IMR-90 (cell line): ENCODE data around the gene RFX3. TPM values are rescaled to one million over a fixed set of nuclear protein-coding genes. Genes with fewer than 3 reads are reported as not detected.

Experiments
- ATAC-seq: fragments of 200-7000 bp; cut with Tn5 transposase; 2 replicates; pipeline ENCODE4 v1.9.1; 2020; ENCODE audit warnings: low read depth, mild to moderate bottlenecking, moderate library complexity
- BruUV-seq: library from RNA; stranded (reverse); fragments of 400-500 nt; replicated peaks from 2 replicates; lab custom pipeline; 2021; lab: Mats Ljungman, UMichigan
- CTCF ChIA-PET: fragments of 300-600 bp; formaldehyde crosslinking; extraction: SDS; loops from one replicate; lab custom pipeline; 2021; ENCODE audit warnings: antibody characterized with exemption; lab: Yijun Ruan, JAX
- POLR2A ChIA-PET: fragments of 300-600 bp; sonication (Branson Sonifier 250); formaldehyde crosslinking; loops from one replicate; lab custom pipeline; 2022; ENCODE audit warnings: antibody characterized with exemption; ENCODE audit not compliant: unreplicated experiment; lab: Charles Lee
- DNase-seq: peaks from one replicate; pipeline ENCODE4 v3.0.0; 2013
- H2AFZ ChIP-seq: replicated peaks from 2 replicates; pipeline ENCODE3; 2013; ENCODE audit warnings: low read length, mild to moderate bottlenecking; ENCODE audit not compliant: poor library complexity
- H2AK5ac ChIP-seq: 2 replicates; pipeline ENCODE4 v1.6.1; 2013; ENCODE audit warnings: low read depth, low read length, inconsistent platforms
- H2AK9ac ChIP-seq: replicated peaks from 2 replicates; pipeline ENCODE3; 2013; ENCODE audit warnings: mild to moderate bottlenecking, low read depth, low read length, moderate library complexity; ENCODE audit not compliant: poor library complexity
- H2BK120ac ChIP-seq: 2 replicates; pipeline ENCODE4 v1.6.1; 2013; ENCODE audit warnings: low read depth, low read length, inconsistent platforms
- H2BK15ac ChIP-seq: 3 replicates; pipeline ENCODE4 v1.6.1; 2013; ENCODE audit warnings: low read depth, low read length, inconsistent platforms
- H2BK20ac ChIP-seq: 2 replicates; pipeline ENCODE4 v1.6.1; 2013; ENCODE audit warnings: low read depth, mild to moderate bottlenecking, inconsistent platforms, low read length, moderate library complexity
- H2BK5ac ChIP-seq: 2 replicates; pipeline ENCODE4 v1.6.1; 2013; ENCODE audit warnings: mild to moderate bottlenecking, low read depth, low read length, inconsistent platforms; ENCODE audit not compliant: poor library complexity, severe bottlenecking
- H3K14ac ChIP-seq: replicated peaks from 2 replicates; pipeline ENCODE4 v1.6.1; 2013; ENCODE audit warnings: low read depth, low read length, inconsistent platforms
- H3K18ac ChIP-seq: 2 replicates; pipeline ENCODE4 v1.6.1; 2013; ENCODE audit warnings: low read depth, low read length, control low read depth
- H3K23ac ChIP-seq: 2 replicates; pipeline ENCODE4 v1.6.1; 2013; ENCODE audit warnings: low read depth, low read length, inconsistent platforms
- H3K27ac ChIP-seq: 2 replicates; pipeline ENCODE4 v1.5.1; 2013; ENCODE audit warnings: mild to moderate bottlenecking, control low read depth, low read length; ENCODE audit not compliant: insufficient read depth
- H3K27me3 ChIP-seq: 2 replicates; pipeline ENCODE4 v1.6.1; 2013; ENCODE audit warnings: low read length; ENCODE audit not compliant: control insufficient read depth, insufficient read depth
- H3K36me3 ChIP-seq: 2 replicates; pipeline ENCODE4 v1.6.1; 2013; ENCODE audit warnings: low read length, mixed read lengths; ENCODE audit not compliant: control insufficient read depth, insufficient read depth
- H3K4ac ChIP-seq: 2 replicates; pipeline ENCODE4 v1.6.1; 2013; ENCODE audit warnings: low read depth, low read length, inconsistent platforms
- H3K4me1 ChIP-seq: 2 replicates; pipeline ENCODE4 v1.6.1; 2013; ENCODE audit warnings: low read length, mixed read lengths; ENCODE audit not compliant: control insufficient read depth, insufficient read depth
- H3K4me2 ChIP-seq: 2 replicates; pipeline ENCODE4 v1.6.1; 2013; ENCODE audit warnings: low read depth, mild to moderate bottlenecking, control low read depth, low read length, moderate library complexity
- H3K4me3 ChIP-seq: 2 replicates; pipeline ENCODE4 v1.5.1; 2013; ENCODE audit warnings: low read depth, mild to moderate bottlenecking, control low read depth, low read length, moderate library complexity; ENCODE audit not compliant: insufficient read depth
- H3K56ac ChIP-seq: 2 replicates; pipeline ENCODE4 v1.6.1; 2013; ENCODE audit warnings: low read length, inconsistent platforms; ENCODE audit not compliant: insufficient read depth; ENCODE audit errors: extremely low read depth
- H3K79me1 ChIP-seq, 2 experiments: 2 replicates each; pipeline ENCODE4 v1.6.1; 2013; ENCODE audit warnings: low read length in 2 of 2, inconsistent platforms in 1 of 2, low read depth in 1 of 2
- H3K9ac ChIP-seq: 2 replicates; pipeline ENCODE4 v1.6.1; 2013; ENCODE audit warnings: low read depth, low read length, control low read depth
- H3K9me1 ChIP-seq: 2 replicates; pipeline ENCODE4 v1.6.1; 2013; ENCODE audit warnings: low read length, inconsistent platforms; ENCODE audit not compliant: insufficient read depth
- H3K9me3 ChIP-seq: 2 replicates; pipeline ENCODE4 v1.6.1; 2013; ENCODE audit warnings: low read length; ENCODE audit not compliant: control insufficient read depth, insufficient read depth
- H4K20me1 ChIP-seq: 2 replicates; pipeline ENCODE4 v1.6.1; 2013; ENCODE audit warnings: low read length, inconsistent platforms; ENCODE audit not compliant: insufficient read depth
- H4K5ac ChIP-seq: 2 replicates; pipeline ENCODE4 v1.6.1; 2013; ENCODE audit warnings: mild to moderate bottlenecking, low read depth, low read length, control low read depth
- H4K8ac ChIP-seq, 2 experiments: 2 replicates each; pipeline ENCODE4 v1.6.1; 2013; ENCODE audit warnings: low read depth in 2 of 2, low read length in 2 of 2, control low read depth in 1 of 2, inconsistent platforms in 1 of 2
- H4K91ac ChIP-seq: 2 replicates; pipeline ENCODE4 v1.6.1; 2013; ENCODE audit warnings: low read depth, low read length, inconsistent platforms; ENCODE audit not compliant: insufficient read depth
- MAFK ChIP-seq: IDR thresholded peaks from 2 replicates; pipeline ENCODE4 v1.6.1; 2012; ENCODE audit warnings: low read depth, low read length, improper control_type of control experiment
- MXI1 ChIP-seq: IDR thresholded peaks from 2 replicates; pipeline ENCODE4 v1.6.1; 2012; ENCODE audit warnings: low read depth, mild to moderate bottlenecking, low read length, moderate library complexity, borderline replicate concordance
- RAD21 ChIP-seq: IDR thresholded peaks from 2 replicates; pipeline ENCODE4 v1.6.1; 2012; ENCODE audit warnings: low read length, improper control_type of control experiment
- SMC3 ChIP-seq: fragments of 150-350 bp; IDR thresholded peaks from 2 replicates; pipeline ENCODE4 v1.6.1; 2016; ENCODE audit warnings: low read depth, mild to moderate bottlenecking, antibody characterized with exemption, low read length, moderate library complexity
- WGBS, 2 experiments: methylation state at CpG; one replicate each; pipeline versions ENCODE4 v1.1.5 to v1.1.7; 2013; ENCODE audit warnings: missing lambda C conversion rate in 2 of 2; ENCODE audit not compliant: insufficient read length in 1 of 2; ENCODE audit errors: extremely low coverage in 2 of 2; 5-methylcytosine and 5-hydroxymethylcytosine counted together
- dilution Hi-C: fragments of 300-500 bp; cut with HindIII; formaldehyde crosslinking; loops from one replicate; pipeline ENCODE4 v1.14.3; 2018; ENCODE audit warnings: low sequenced_read_pairs; ENCODE audit not compliant: unreplicated experiment
- in situ Hi-C: fragments of 300-500 bp; cut with MboI; formaldehyde crosslinking; loops from 3 replicates; pipeline ENCODE4 v1.14.3; 2019; ENCODE audit warnings: low sequenced_read_pairs, inconsistent platforms, mixed read lengths
- intact Hi-C: fragments of 100-400 bp; cut with micrococcal nuclease; formaldehyde crosslinking; loops from 2 replicates; pipeline ENCODE4 v1.10.0; 2022
- polyA plus RNA-seq, 3 experiments: library from polyadenylated mRNA; depleted of rRNA; stranded (reverse); fragments of >200 nt; gene quantifications; 2 replicates each; pipeline ENCODE4 v1.2.3, GENCODE V29; 2012; ENCODE audit warnings: low replicate concordance in 1 of 3
- total RNA-seq: library from RNA; depleted of rRNA; stranded (reverse); fragments of >200 nt; gene quantifications from 2 replicates; pipeline ENCODE4 v1.2.3, GENCODE V29; 2012
- TF ChIP-seq, protein P1 (sequence below): conservative IDR thresholded peaks from 2 replicates; pipeline ENCODE4 v1.5.1; 2012; ENCODE audit warnings: mild to moderate bottlenecking, low read depth, low read length, improper control_type of control experiment

Gene RFX3
- total and polyA plus RNA-seq, 2 of the 4 experiments (the other 2 are of a cell fraction) = 1.7 to 2.7 TPM

DNA sequence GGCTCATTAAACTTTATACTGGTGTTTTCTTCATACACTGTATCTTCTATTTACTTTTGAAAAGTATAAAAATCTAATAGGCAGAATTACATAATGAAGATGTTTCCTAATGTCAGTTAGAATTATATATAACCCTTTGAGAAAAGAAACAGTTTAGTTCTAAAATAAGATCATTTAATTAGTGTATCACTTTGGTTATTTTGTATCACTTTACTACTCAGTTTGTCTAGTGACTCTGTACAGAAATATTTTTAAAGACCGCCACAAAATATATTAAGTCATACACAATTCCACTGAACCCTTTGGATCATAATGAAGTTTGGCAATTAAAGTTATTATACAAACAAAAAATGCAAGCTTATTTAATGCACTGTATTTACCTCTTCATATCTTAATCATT is 15.0 kb downstream of the RFX3 start:
- ChIA-PET CTCF (no interaction called here), POLR2A (no interaction called here)
- Histone ChIP-seq H3K9ac (no peak overlapping the region), H3K18ac (no peak overlapping the region), H4K91ac (no peak overlapping the region), H2BK20ac (no peak overlapping the region), H3K56ac (no peak overlapping the region), H3K9me1 (no peaks in the 10 kb centered on the region), H2BK15ac (no peak overlapping the region), H3K4ac (no peak overlapping the region), H2BK5ac (no peak overlapping the region), H3K27me3 (no peaks in the 10 kb centered on the region), H3K9me3 (no peaks in the 10 kb centered on the region), H3K36me3 (no peaks in the 10 kb centered on the region), H2AK9ac (no peak overlapping the region), H3K4me3 (no peak overlapping the region), H4K8ac (no peak overlapping the region), H3K4me2 (no peak overlapping the region), H4K20me1 (no peaks in the 10 kb centered on the region), H3K79me1 (peaks cover 0 to 10% of the 10 kb centered on the region in 2 experiments; a peak in 3 of 4 replicates), H3K27ac (no peak overlapping the region), H3K4me1 (peaks cover 2% of the 10 kb centered on the region; the same call in 1 of the 2 replicates), H2AFZ (no peak overlapping the region), H4K5ac (no peak overlapping the region), H2AK5ac (no peak overlapping the region), H3K23ac (no peak overlapping the region), H3K14ac (no peak overlapping the region), H2BK120ac (no peak overlapping the region)
- dilution Hi-C loops (no loop called here), intact Hi-C loops (loop anchor here (5.0 kb wide), 1 partner anchor 653 kb away; no protein-coding TSS in a partner anchor), in situ Hi-C loops (no loop called here)
- WGBS, 2 experiments = no CpG with 5 or more reads among the region's 1 CpG
- no peak for TF ChIP-seq MXI1
- TF ChIP-seq MAFK = no peak
- TF ChIP-seq SMC3 = no peak
- TF ChIP-seq, protein P1, sequence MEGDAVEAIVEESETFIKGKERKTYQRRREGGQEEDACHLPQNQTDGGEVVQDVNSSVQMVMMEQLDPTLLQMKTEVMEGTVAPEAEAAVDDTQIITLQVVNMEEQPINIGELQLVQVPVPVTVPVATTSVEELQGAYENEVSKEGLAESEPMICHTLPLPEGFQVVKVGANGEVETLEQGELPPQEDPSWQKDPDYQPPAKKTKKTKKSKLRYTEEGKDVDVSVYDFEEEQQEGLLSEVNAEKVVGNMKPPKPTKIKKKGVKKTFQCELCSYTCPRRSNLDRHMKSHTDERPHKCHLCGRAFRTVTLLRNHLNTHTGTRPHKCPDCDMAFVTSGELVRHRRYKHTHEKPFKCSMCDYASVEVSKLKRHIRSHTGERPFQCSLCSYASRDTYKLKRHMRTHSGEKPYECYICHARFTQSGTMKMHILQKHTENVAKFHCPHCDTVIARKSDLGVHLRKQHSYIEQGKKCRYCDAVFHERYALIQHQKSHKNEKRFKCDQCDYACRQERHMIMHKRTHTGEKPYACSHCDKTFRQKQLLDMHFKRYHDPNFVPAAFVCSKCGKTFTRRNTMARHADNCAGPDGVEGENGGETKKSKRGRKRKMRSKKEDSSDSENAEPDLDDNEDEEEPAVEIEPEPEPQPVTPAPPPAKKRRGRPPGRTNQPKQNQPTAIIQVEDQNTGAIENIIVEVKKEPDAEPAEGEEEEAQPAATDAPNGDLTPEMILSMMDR = no peak
- no peak for TF ChIP-seq RAD21
- ATAC-seq (no peak), DNase-seq (no peak)
- no TSS peak for BruUV-seq
